A673 (cell line): ENCODE results near the gene CLDN16.

Source experiments
- EZH2 ChIP-seq: fragments of 200-600 bp; sonication (generic); IDR thresholded peaks from 2 replicates; pipeline ENCODE4 v1.6.1; 2017; ENCODE audit warnings: borderline replicate concordance, low read depth, mild to moderate bottlenecking, mixed read lengths, antibody characterized with exemption, low read length; ENCODE audit not compliant: poor library complexity, severe bottlenecking
- TF ChIP-seq, protein P1 (sequence below): fragments of 300-800, 200-600 bp; sonication (generic); conservative IDR thresholded peaks from 2 replicates; pipeline ENCODE4 v1.5.1; 2017; ENCODE audit warnings: low read depth, mild to moderate bottlenecking, antibody characterized with exemption, low read length, moderate library complexity, mixed read lengths

DNA sequence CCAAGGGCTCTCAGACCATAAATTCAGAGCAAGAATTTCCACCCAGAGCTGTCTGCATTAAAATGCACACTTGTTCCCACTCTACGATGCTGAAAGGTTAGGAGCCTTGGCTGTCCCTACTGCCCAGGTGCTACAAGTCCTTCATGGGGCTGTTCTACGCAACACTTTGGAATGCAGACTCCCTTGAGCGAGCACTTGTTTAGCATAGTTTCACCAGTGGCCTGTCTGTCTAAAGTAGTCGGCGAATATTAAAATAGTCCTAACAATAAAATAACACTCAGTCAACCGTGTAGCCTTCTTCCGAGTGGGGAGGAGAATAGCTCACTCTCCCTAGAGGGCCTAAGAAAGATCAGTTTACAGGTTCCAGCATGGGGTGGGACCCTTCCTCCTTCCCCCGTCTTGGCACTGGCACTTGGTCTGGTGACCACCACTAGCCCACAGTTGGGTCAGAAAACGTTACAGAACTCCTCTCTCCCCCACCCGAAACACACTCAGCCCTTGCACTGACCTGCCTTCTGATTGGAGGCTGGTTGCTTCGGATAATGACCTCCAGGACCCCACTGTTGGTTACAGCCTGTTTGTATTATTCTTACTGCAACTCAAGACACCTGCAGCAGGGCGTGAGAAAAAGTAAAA lies at the start of gene CLDN16:
- TF ChIP-seq EZH2, result no peak
- TF ChIP-seq, protein P1, sequence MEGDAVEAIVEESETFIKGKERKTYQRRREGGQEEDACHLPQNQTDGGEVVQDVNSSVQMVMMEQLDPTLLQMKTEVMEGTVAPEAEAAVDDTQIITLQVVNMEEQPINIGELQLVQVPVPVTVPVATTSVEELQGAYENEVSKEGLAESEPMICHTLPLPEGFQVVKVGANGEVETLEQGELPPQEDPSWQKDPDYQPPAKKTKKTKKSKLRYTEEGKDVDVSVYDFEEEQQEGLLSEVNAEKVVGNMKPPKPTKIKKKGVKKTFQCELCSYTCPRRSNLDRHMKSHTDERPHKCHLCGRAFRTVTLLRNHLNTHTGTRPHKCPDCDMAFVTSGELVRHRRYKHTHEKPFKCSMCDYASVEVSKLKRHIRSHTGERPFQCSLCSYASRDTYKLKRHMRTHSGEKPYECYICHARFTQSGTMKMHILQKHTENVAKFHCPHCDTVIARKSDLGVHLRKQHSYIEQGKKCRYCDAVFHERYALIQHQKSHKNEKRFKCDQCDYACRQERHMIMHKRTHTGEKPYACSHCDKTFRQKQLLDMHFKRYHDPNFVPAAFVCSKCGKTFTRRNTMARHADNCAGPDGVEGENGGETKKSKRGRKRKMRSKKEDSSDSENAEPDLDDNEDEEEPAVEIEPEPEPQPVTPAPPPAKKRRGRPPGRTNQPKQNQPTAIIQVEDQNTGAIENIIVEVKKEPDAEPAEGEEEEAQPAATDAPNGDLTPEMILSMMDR, result no peak
